K562 (cell line): ENCODE measurements around the gene RAP1A. TPM values are rescaled to one million over a fixed set of nuclear protein-coding genes. Genes with fewer than 3 reads are reported as not detected.

Experiments used
- ATAC-seq: fragments of 200-7000 bp; cut with Tn5 transposase; 3 replicates; pipeline ENCODE4 v1.9.1; 2020; ENCODE audit warnings: moderate library complexity
- BruUV-seq: library from RNA; stranded (reverse); fragments of 400-500 nt; replicated peaks from 2 replicates; lab custom pipeline; 2021; lab: Mats Ljungman, UMichigan
- CTCF ChIA-PET: fragments of 300-600 bp; formaldehyde crosslinking; extraction: SDS; loops from one replicate; lab custom pipeline; 2021; ENCODE audit warnings: low intra/inter-chr PET ratio; lab: Yijun Ruan, JAX
- POLR2A ChIA-PET: fragments of 300-600, 350-650 bp; sonication (Branson Sonifier 250); formaldehyde crosslinking; extraction: SDS; loops from one replicate; lab custom pipeline; 2021; ENCODE audit warnings: antibody characterized with exemption, inconsistent platforms; lab: Yijun Ruan, JAX
- DNase-seq, 4 experiments: peaks; one replicate each; pipeline versions ENCODE4 v3.0.0 to v3.0.0-alpha.2; 2011 to 2018; ENCODE audit warnings: low spot score in 3 of 4, mixed read lengths in 3 of 4; ENCODE audit errors: extremely low read depth in 1 of 4
- FAIRE-seq: peaks from 2 replicates; lab custom pipeline; 2011; peaks lifted over from hg19 to GRCh38; lab: Jason Lieb, UNC
- H2AFZ ChIP-seq: 2 replicates; pipeline ENCODE4 v1.6.0; 2011; ENCODE audit warnings: low read depth, low read length, control low read depth, inconsistent platforms
- H3K27ac ChIP-seq: fragments of 200-600 bp; 3 replicates; pipeline ENCODE4 v1.8.0; 2011; ENCODE audit warnings: low read depth, mild to moderate bottlenecking, control low read depth, inconsistent platforms, low read length, moderate library complexity, mixed read lengths; ENCODE audit errors: extremely low read depth
- H3K27me3 ChIP-seq, 2 experiments: fragments of 300-600 bp in 1 of 2; 2 replicates in 1 of 2; 3 replicates in 1 of 2; pipeline versions ENCODE4 v1.6.0 to v1.8.0; 2011; ENCODE audit warnings: inconsistent platforms in 2 of 2, low read length in 2 of 2, mild to moderate bottlenecking in 1 of 2, mixed read lengths in 1 of 2, moderate library complexity in 1 of 2; ENCODE audit not compliant: control insufficient read depth in 2 of 2, insufficient read depth in 2 of 2
- H3K36me3 ChIP-seq: fragments of 300-600 bp; 3 replicates; pipeline ENCODE4 v1.8.0; 2011; ENCODE audit warnings: mild to moderate bottlenecking, low read length, inconsistent platforms; ENCODE audit not compliant: control insufficient read depth, insufficient read depth
- H3K4me1 ChIP-seq, 2 experiments: fragments of 200-600 bp in 1 of 2; replicated peaks in 1 of 2; 2 replicates in 1 of 2; 3 replicates in 1 of 2; pipeline versions ENCODE4 v1.5.1 to v1.8.0; 2011; ENCODE audit warnings: inconsistent platforms in 2 of 2, low read length in 2 of 2, mild to moderate bottlenecking in 1 of 2, mixed read lengths in 1 of 2, moderate library complexity in 1 of 2; ENCODE audit not compliant: control insufficient read depth in 2 of 2, insufficient read depth in 2 of 2
- H3K4me2 ChIP-seq: 2 replicates; pipeline ENCODE4 v1.6.1; 2011; ENCODE audit warnings: low read length, control low read depth, inconsistent platforms, mixed read lengths; ENCODE audit not compliant: insufficient read depth
- H3K4me3 ChIP-seq: fragments of 200-600 bp; sonication (generic), shearing (Covaris generic); 2 replicates; pipeline ENCODE4 v1.5.1; 2016; ENCODE audit warnings: control low read depth, inconsistent platforms
- H3K79me2 ChIP-seq: fragments of 200-600 bp; 3 replicates; pipeline ENCODE4 v1.8.0; 2011; ENCODE audit warnings: low read length, inconsistent platforms; ENCODE audit not compliant: control insufficient read depth, insufficient read depth
- H3K9ac ChIP-seq, 2 experiments: 2 replicates each; pipeline versions ENCODE4 v1.6.0 to v1.6.1; 2011; ENCODE audit warnings: low read depth in 2 of 2, low read length in 2 of 2, control low read depth in 1 of 2, inconsistent platforms in 1 of 2, mild to moderate bottlenecking in 1 of 2, mixed read lengths in 1 of 2; ENCODE audit not compliant: insufficient read depth in 1 of 2
- H3K9me1 ChIP-seq: one replicate; pipeline ENCODE4 v1.6.0; 2011; ENCODE audit warnings: inconsistent platforms, mild to moderate bottlenecking, low read length, moderate library complexity; ENCODE audit not compliant: control insufficient read depth, insufficient read depth
- H3K9me3 ChIP-seq: replicated peaks from 2 replicates; pipeline ENCODE4 v1.5.1; 2011; ENCODE audit warnings: low read depth, low read length, inconsistent platforms; ENCODE audit not compliant: control insufficient read depth, insufficient read depth
- H4K20me1 ChIP-seq: replicated peaks from 2 replicates; pipeline ENCODE4 v1.6.1; 2011; ENCODE audit warnings: low read length, inconsistent platforms, mixed read lengths; ENCODE audit not compliant: control insufficient read depth, insufficient read depth
- ARID1B ChIP-seq: fragments of 450-650 bp; IDR thresholded peaks from 2 replicates; pipeline ENCODE4 v1.6.1; 2016; ENCODE audit warnings: antibody characterized with exemption, mild to moderate bottlenecking, inconsistent platforms
- C11orf30 ChIP-seq: fragments of 450-650 bp; IDR thresholded peaks from 2 replicates; pipeline ENCODE4 v1.6.1; 2016; ENCODE audit warnings: low read depth, mild to moderate bottlenecking
- CBX2 ChIP-seq: fragments of 200-600 bp; sonication (generic); IDR thresholded peaks from one replicate; pipeline ENCODE4 v1.6.1; 2012; ENCODE audit warnings: mild to moderate bottlenecking, low read length, inconsistent platforms; ENCODE audit not compliant: insufficient read depth, poor library complexity, severe bottlenecking
- ELF2 ChIP-seq: fragments of 250-450 bp; sonication (Bioruptor Pico); IDR thresholded peaks from 2 replicates; pipeline ENCODE4 v1.5.0; 2021; ENCODE audit warnings: mild to moderate bottlenecking
- EP300 ChIP-seq: IDR thresholded peaks from 2 replicates; pipeline ENCODE4 v1.6.1; 2012; ENCODE audit warnings: low read length, improper control_type of control experiment
- HMG20A ChIP-seq: fragments of 450-650 bp; formaldehyde crosslinking; conservative IDR thresholded peaks from 2 replicates; pipeline ENCODE4 v1.4.0; 2020; ENCODE audit warnings: mild to moderate bottlenecking, mixed read lengths
- HOMEZ ChIP-seq: fragments of 250-450 bp; sonication (Bioruptor Pico); IDR thresholded peaks from 2 replicates; pipeline ENCODE4 v1.4.0; 2020; ENCODE audit warnings: mild to moderate bottlenecking, moderate library complexity
- KLF10 ChIP-seq: fragments of 250-450 bp; sonication (Bioruptor Pico); IDR thresholded peaks from 2 replicates; pipeline ENCODE4 v1.6.1; 2021; ENCODE audit warnings: matching md5 sums
- MAFF ChIP-seq: IDR thresholded peaks from 2 replicates; pipeline ENCODE4 v1.6.1; 2012; ENCODE audit warnings: low read length, improper control_type of control experiment
- MAFG ChIP-seq: fragments of 450-650 bp; conservative IDR thresholded peaks from 2 replicates; pipeline ENCODE4 v1.6.1; 2016; ENCODE audit warnings: missing genetic modification characterization, missing compliant biosample characterization
- MAFK ChIP-seq: IDR thresholded peaks from 2 replicates; pipeline ENCODE4 v1.6.1; 2011; ENCODE audit warnings: low read length, improper control_type of control experiment
- NFE2 ChIP-seq: IDR thresholded peaks from 2 replicates; pipeline ENCODE4 v1.6.1; 2014; ENCODE audit warnings: antibody characterized with exemption, low read depth
- NFE2L1 ChIP-seq: fragments of 450-650 bp; IDR thresholded peaks from 2 replicates; pipeline ENCODE4 v1.6.1; 2016; ENCODE audit warnings: missing genetic modification characterization, low read depth, mild to moderate bottlenecking, missing compliant biosample characterization, moderate library complexity, borderline replicate concordance
- NR2C2 ChIP-seq, 2 experiments: fragments of 200-800 bp in 1 of 2; sonication (Bioruptor generic) in 1 of 2; sonication (generic) in 1 of 2; formaldehyde crosslinking in 1 of 2; IDR thresholded peaks; 2 replicates each; pipeline versions ENCODE4 v1.6.1 to v1.8.0; 2016 to 2022; ENCODE audit warnings: mild to moderate bottlenecking in 1 of 2, missing compliant biosample characterization in 1 of 2, missing genetic modification characterization in 1 of 2, missing genetic modification reagents in 1 of 2
- PHB2 ChIP-seq: fragments of 450-650 bp; IDR thresholded peaks from 2 replicates; pipeline ENCODE4 v1.6.1; 2017; ENCODE audit warnings: low read depth
- RCOR1 ChIP-seq, 2 experiments: IDR thresholded peaks; 2 replicates each; pipeline ENCODE4 v1.6.1; 2012; ENCODE audit warnings: low read depth in 2 of 2, low read length in 2 of 2, borderline replicate concordance in 1 of 2, improper control_type of control experiment in 1 of 2
- ZNF316 ChIP-seq: fragments of 450-650 bp; IDR thresholded peaks from 2 replicates; pipeline ENCODE4 v1.6.1; 2016
- WGBS: fragments of 100-300 bp; shearing (Covaris generic); methylation state at CpG from one replicate; pipeline ENCODE4 v1.1.6; 2016; ENCODE audit warnings: low coverage, mixed read lengths; ENCODE audit not compliant: insufficient coverage; ENCODE audit errors: missing lambda C conversion rate; 5-methylcytosine and 5-hydroxymethylcytosine counted together
- in situ Hi-C: fragments of 300-500 bp; cut with MboI; formaldehyde crosslinking; loops from 4 replicates; pipeline ENCODE4 v1.15.0; 2018; ENCODE audit warnings: inconsistent platforms, mixed read lengths
- intact Hi-C: fragments of 100-400 bp; cut with micrococcal nuclease; formaldehyde crosslinking; loops from 2 replicates; pipeline ENCODE4 v1.14.2; 2022
- polyA plus RNA-seq, 8 experiments: library from polyadenylated mRNA; depleted of rRNA in 4 of 8; stranded (reverse) in 5 of 8; unstranded in 3 of 8; fragments of >200 nt; fragmentation: Nextera tagmentation in 2 of 8; fragmentation: Illumina TruSeq in 1 of 8; extraction: Ambion mirVana in 2 of 8; extraction: Trizol in 1 of 8; gene quantifications; 2 replicates each; pipeline versions ENCODE4 v1.2.1 to v1.2.3, GENCODE V29; 2011 to 2014; ENCODE audit warnings: inconsistent platforms in 1 of 8, missing spikeins in 1 of 8
- total RNA-seq, 7 experiments: library from RNA; depleted of rRNA in 6 of 7; stranded (reverse); fragments of >200 nt in 6 of 7; fragmentation: Illumina TruSeq in 2 of 7; extraction: Trizol in 2 of 7; gene quantifications; 2 replicates each; pipeline versions ENCODE4 v1.2.1 to v1.2.3, GENCODE V29; 2011 to 2021; ENCODE audit warnings: low replicate concordance in 1 of 7

RAP1A gene
- total and polyA plus RNA-seq, 9 of the 15 experiments (the other 6 are each of a cell fraction or from before 2014, with no cell fraction given): 13.4 to 86.2 (median 32.5) TPM

GRCh38 chr1:111577814-111578213 lies 41.8 kb upstream of the RAP1A start:
- H3K4me3 ChIP-seq: no peak overlapping the region
- ChIA-PET CTCF (no interaction called here), POLR2A (no interaction called here)
- H3K9me1 ChIP-seq: no peaks in the 10 kb centered on the region
- WGBS: 18% methylated on average over 2 of the region's 2 CpGs
- intact Hi-C loops (no loop called here), in situ Hi-C loops (no loop called here)
- DNase-seq (no peak), ATAC-seq (no peak), FAIRE-seq (no peak)
- no peak overlapping the region for H3K9ac ChIP-seq
- H2AFZ ChIP-seq: no peak overlapping the region
- no peak overlapping the region for H3K4me2 ChIP-seq
- no peaks in the 10 kb centered on the region for H3K27me3 ChIP-seq
- H3K4me1 ChIP-seq: peaks cover 0 to 3% of the 10 kb centered on the region in 2 experiments; a peak in 2 of 5 replicates
- no peaks in the 10 kb centered on the region for H3K79me2 ChIP-seq
- no peaks in the 10 kb centered on the region for H3K36me3 ChIP-seq
- BruUV-seq: no TSS peak
- no peaks in the 10 kb centered on the region for H4K20me1 ChIP-seq
- TF ChIP-seq HOMEZ (CRISPR knock-in tag) (no peak), C11orf30 (peak; percentile 91), MAFF (peak; percentile 93), EP300 (no peak), ELF2 (CRISPR knock-in tag) (no peak), PHB2 (no peak), NFE2 (peak; percentile 79), KLF10 (CRISPR knock-in tag) (no peak), NR2C2 (CRISPR knock-in tag; IDR thresholded peaks at IDR 0.05) (no peak), NR2C2 (tag; IDR thresholded peaks at IDR 0.05) (no peak), ZNF316 (peak; percentile 96), ARID1B (0 out of 2 replicates have a peak, but pooled peaks have one; percentile 13), CBX2 (no peak), RCOR1 (IDR thresholded peaks at IDR 0.05; ENCODE audit: borderline replicate concordance in 1 of 2, low read depth in 2 of 2, low read length in 2 of 2) (no peak), NFE2L1 (tag) (peak; percentile 68), MAFK (peak; percentile 92), MAFG (tag) (peak; percentile 93), HMG20A (CRISPR knock-in tag) (no peak)
- no peaks in the 10 kb centered on the region for H3K9me3 ChIP-seq
- H3K27ac ChIP-seq: no peak overlapping the region
